ENCODE data around the gene SAT1.

SAT1 gene

DNA sequence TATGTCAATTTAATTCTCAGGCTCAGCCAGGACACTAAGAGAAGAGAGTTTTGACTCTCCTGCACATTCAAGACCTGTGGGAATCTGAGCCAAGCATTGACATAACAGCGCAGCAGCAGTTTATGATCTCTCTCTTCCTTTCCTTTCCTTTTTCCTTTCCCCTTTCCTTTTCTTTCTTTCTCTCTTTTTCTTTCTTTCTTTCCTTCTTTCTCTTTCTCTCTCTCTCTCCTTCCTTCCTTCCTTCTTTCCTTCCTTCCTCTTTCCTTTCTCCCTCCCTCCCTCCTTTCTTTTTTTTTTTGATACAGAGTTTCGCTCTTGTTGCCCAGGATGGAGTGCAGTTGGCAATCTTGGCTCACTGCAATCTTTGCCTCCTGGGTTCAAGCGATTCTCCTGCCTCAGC lies 21.6 kb downstream of the SAT1 start:
- no peak for TF ChIP-seq CTCF (IDR thresholded peaks at IDR 0.05; ENCODE audit: insufficient read depth, low read depth, low read length, missing control alignments)
- H3K4me3 ChIP-seq (ENCODE audit: low read depth, low read length): no peak overlapping the region
- DNase-seq (ENCODE audit: low read depth): no peak

GRCh38 chrX:23805389-23805788 lies 22.4 kb downstream of the SAT1 start:
- H3K4me3 ChIP-seq (ENCODE audit: low read depth, low read length): no peak overlapping the region
- no peak for TF ChIP-seq CTCF (IDR thresholded peaks at IDR 0.05; ENCODE audit: insufficient read depth, low read depth, low read length, missing control alignments)
- no peak for DNase-seq (ENCODE audit: low read depth)

DNA sequence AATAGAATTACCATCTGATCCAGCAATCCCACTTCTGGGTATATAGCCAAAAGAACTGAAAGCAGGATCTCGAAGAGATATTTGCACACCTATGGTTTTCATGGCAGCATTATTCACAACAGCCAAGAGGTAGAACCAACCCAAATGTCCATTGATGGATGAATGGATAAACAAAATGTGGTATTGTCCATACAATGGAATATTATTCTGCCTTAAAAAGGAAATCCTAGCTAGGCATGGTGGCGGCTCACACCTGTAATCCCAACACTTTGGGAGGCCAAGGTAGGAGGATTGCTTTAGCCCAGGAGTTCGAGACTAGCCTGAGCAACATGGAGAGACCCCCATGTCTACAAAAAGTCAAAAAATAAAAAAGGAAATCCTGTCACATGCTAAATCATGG lies 27.3 kb downstream of the SAT1 start:
- H3K4me3 ChIP-seq (ENCODE audit: low read depth, low read length): no peak overlapping the region
- no peak for DNase-seq (ENCODE audit: low read depth)
- TF ChIP-seq CTCF (IDR thresholded peaks at IDR 0.05; ENCODE audit: insufficient read depth, low read depth, low read length, missing control alignments): no peak

GRCh38 chrX:23811108-23811651 lies 28.2 kb downstream of the SAT1 start:
- no peak overlapping the region for H3K4me3 ChIP-seq (ENCODE audit: low read depth, low read length)
- no peak for TF ChIP-seq CTCF (IDR thresholded peaks at IDR 0.05; ENCODE audit: insufficient read depth, low read depth, low read length, missing control alignments)
- DNase-seq (ENCODE audit: low read depth): no peak

- no peak for TF ChIP-seq CTCF (IDR thresholded peaks at IDR 0.05; ENCODE audit: insufficient read depth, low read depth, low read length, missing control alignments)
- no peak for DNase-seq (ENCODE audit: low read depth)
- H3K4me3 ChIP-seq (ENCODE audit: low read depth, low read length): no peak overlapping the region
These were observed 28.7 kb downstream of the SAT1 start for GRCh38 chrX:23811656-23812055.

- H3K4me3 ChIP-seq (ENCODE audit: low read depth, low read length): no peak overlapping the region
- no peak for TF ChIP-seq CTCF (IDR thresholded peaks at IDR 0.05; ENCODE audit: insufficient read depth, low read depth, low read length, missing control alignments)
- no peak for DNase-seq (ENCODE audit: low read depth)
These were observed 30.8 kb downstream of the SAT1 start for GRCh38 chrX:23813808-23814207.

GRCh38 chrX:23815376-23815775 lies 32.4 kb downstream of the SAT1 start:
- no peak for DNase-seq (ENCODE audit: low read depth)
- no peak for TF ChIP-seq CTCF (IDR thresholded peaks at IDR 0.05; ENCODE audit: insufficient read depth, low read depth, low read length, missing control alignments)
- H3K4me3 ChIP-seq (ENCODE audit: low read depth, low read length): no peak overlapping the region

Data from GM12865 (cell line).